Caco-2 (cell line): Measurements from ENCODE around the gene ZNF436. TPM values are rescaled to one million over a fixed set of nuclear protein-coding genes. Genes with fewer than 3 reads are reported as not detected.

Source experiments
- BruUV-seq: library from RNA; stranded (reverse); fragments of 400-500 nt; replicated peaks from 2 replicates; lab custom pipeline; 2021; lab: Mats Ljungman, UMichigan
- CTCF ChIA-PET: fragments of 300-600 bp; sonication (Branson Sonifier 250); formaldehyde crosslinking; loops from one replicate; lab custom pipeline; 2022; ENCODE audit warnings: antibody characterized with exemption; lab: Charles Lee
- POLR2A ChIA-PET: fragments of 300-600 bp; sonication (Branson Sonifier 250); formaldehyde crosslinking; loops from one replicate; lab custom pipeline; 2022; ENCODE audit warnings: antibody characterized with exemption; lab: Charles Lee
- DNase-seq, 2 experiments: peaks; one replicate each; pipeline versions ENCODE4 v3.0.0 to v3.0.0-alpha.2; 2020 to 2022
- H3K27me3 ChIP-seq: replicated peaks from 2 replicates; pipeline ENCODE4 v1.6.0; 2011; ENCODE audit warnings: low read length; ENCODE audit not compliant: control insufficient read depth, insufficient read depth
- H3K36me3 ChIP-seq: 2 replicates; pipeline ENCODE4 v1.5.1; 2011; ENCODE audit warnings: low read length; ENCODE audit not compliant: control insufficient read depth, insufficient read depth
- H3K4me1 ChIP-seq: fragments of 250-450 bp; sonication (Bioruptor Pico); 2 replicates; pipeline ENCODE4 v1.5.1; 2020; ENCODE audit warnings: mild to moderate bottlenecking
- H3K4me3 ChIP-seq: 2 replicates; pipeline ENCODE4 v1.5.1; 2011; ENCODE audit warnings: low read depth, mild to moderate bottlenecking, control low read depth, low read length
- H3K9me3 ChIP-seq: fragments of 250-450 bp; sonication (Bioruptor Pico); 2 replicates; pipeline ENCODE4 v1.5.1; 2020; ENCODE audit warnings: mild to moderate bottlenecking, moderate library complexity
- H3K27ac Mint-ChIP-seq: one replicate; pipeline ENCODE4 v1.8.0; 2022; ENCODE audit warnings: mixed read lengths; ENCODE audit not compliant: unreplicated experiment
- H3K27me3 Mint-ChIP-seq: one replicate; pipeline ENCODE4 v1.8.0; 2022; ENCODE audit warnings: mixed read lengths; ENCODE audit not compliant: insufficient read depth, unreplicated experiment
- H3K36me3 Mint-ChIP-seq: one replicate; pipeline ENCODE4 v1.8.0; 2022; ENCODE audit warnings: mild to moderate bottlenecking, mixed read lengths; ENCODE audit not compliant: insufficient read depth, unreplicated experiment
- H3K4me1 Mint-ChIP-seq: one replicate; pipeline ENCODE4 v1.8.0; 2022; ENCODE audit warnings: low read depth, mixed read lengths; ENCODE audit not compliant: unreplicated experiment
- H3K4me3 Mint-ChIP-seq: one replicate; pipeline ENCODE4 v1.8.0; 2022; ENCODE audit warnings: mild to moderate bottlenecking, moderate library complexity, mixed read lengths; ENCODE audit not compliant: unreplicated experiment
- H3K9me3 Mint-ChIP-seq: one replicate; pipeline ENCODE4 v1.8.0; 2022; ENCODE audit warnings: mixed read lengths; ENCODE audit not compliant: unreplicated experiment
- intact Hi-C: fragments of 100-400 bp; cut with micrococcal nuclease; formaldehyde crosslinking; loops from one replicate; pipeline ENCODE4 v1.10.0; 2022; ENCODE audit not compliant: unreplicated experiment
- total RNA-seq: library from RNA; stranded (reverse); gene quantifications from 2 replicates; pipeline ENCODE4 v1.2.3, GENCODE V29; 2022
- TF ChIP-seq, protein P1 (sequence below), 2 experiments: fragments of 200-600 bp in 1 of 2; IDR thresholded peaks; 1 replicate in 1 of 2; 2 replicates in 1 of 2; pipeline versions ENCODE4 v1.5.1 to v1.8.0; 2011 to 2022; ENCODE audit warnings: antibody characterized with exemption in 1 of 2, control low read depth in 1 of 2, inconsistent platforms in 1 of 2, low read depth in 1 of 2, low read length in 1 of 2, mild to moderate bottlenecking in 1 of 2, moderate library complexity in 1 of 2; ENCODE audit not compliant: insufficient read depth in 1 of 2, severe bottlenecking in 1 of 2, unreplicated experiment in 1 of 2

ZNF436 gene
- total RNA-seq, 1 experiment from 2014 or later: 6.1 TPM

DNA sequence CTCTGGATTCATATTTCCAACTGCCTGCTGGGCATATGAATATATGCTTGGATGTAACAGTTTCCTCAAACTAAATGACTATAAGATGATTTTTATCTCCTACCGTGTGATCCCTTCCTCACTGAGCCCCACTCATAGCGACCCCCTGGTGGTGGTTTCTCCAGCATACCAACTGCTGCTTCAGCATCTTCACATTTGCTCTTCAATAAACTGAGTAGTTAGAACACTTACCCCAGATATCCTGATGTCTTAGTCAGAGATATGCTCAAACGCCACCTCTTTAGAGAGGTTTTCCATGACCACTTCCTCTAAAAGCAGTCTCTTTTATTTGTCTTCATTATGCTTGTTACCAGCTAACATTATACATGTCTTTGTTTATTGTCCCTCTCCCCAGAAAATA lies 15.4 kb downstream of the ZNF436 start:
- no peak overlapping the region for H3K4me3 Mint-ChIP-seq
- TF ChIP-seq, protein P1, sequence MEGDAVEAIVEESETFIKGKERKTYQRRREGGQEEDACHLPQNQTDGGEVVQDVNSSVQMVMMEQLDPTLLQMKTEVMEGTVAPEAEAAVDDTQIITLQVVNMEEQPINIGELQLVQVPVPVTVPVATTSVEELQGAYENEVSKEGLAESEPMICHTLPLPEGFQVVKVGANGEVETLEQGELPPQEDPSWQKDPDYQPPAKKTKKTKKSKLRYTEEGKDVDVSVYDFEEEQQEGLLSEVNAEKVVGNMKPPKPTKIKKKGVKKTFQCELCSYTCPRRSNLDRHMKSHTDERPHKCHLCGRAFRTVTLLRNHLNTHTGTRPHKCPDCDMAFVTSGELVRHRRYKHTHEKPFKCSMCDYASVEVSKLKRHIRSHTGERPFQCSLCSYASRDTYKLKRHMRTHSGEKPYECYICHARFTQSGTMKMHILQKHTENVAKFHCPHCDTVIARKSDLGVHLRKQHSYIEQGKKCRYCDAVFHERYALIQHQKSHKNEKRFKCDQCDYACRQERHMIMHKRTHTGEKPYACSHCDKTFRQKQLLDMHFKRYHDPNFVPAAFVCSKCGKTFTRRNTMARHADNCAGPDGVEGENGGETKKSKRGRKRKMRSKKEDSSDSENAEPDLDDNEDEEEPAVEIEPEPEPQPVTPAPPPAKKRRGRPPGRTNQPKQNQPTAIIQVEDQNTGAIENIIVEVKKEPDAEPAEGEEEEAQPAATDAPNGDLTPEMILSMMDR (IDR thresholded peaks at IDR 0.05; ENCODE audit: insufficient read depth in 1 of 2, low read depth in 1 of 2, low read length in 1 of 2, severe bottlenecking in 1 of 2, unreplicated experiment in 1 of 2): peak in 1 of 2 experiments; percentile 15
- no peaks in the 10 kb centered on the region for H3K4me1 ChIP-seq
- no peak for DNase-seq
- H3K9me3 Mint-ChIP-seq: no peaks in the 10 kb centered on the region
- H3K27ac Mint-ChIP-seq: no peak overlapping the region
- no peaks in the 10 kb centered on the region for H3K4me1 Mint-ChIP-seq
- no peaks in the 10 kb centered on the region for H3K36me3 ChIP-seq
- ChIA-PET POLR2A (no interaction called here), CTCF (no interaction called here)
- no peak overlapping the region for H3K4me3 ChIP-seq
- H3K27me3 ChIP-seq: no peaks in the 10 kb centered on the region
- no peaks in the 10 kb centered on the region for H3K9me3 ChIP-seq
- H3K27me3 Mint-ChIP-seq: no peaks in the 10 kb centered on the region
- H3K36me3 Mint-ChIP-seq: peaks cover 6% of the 10 kb centered on the region
- no TSS peak for BruUV-seq
- intact Hi-C loops: no loop called here

DNA sequence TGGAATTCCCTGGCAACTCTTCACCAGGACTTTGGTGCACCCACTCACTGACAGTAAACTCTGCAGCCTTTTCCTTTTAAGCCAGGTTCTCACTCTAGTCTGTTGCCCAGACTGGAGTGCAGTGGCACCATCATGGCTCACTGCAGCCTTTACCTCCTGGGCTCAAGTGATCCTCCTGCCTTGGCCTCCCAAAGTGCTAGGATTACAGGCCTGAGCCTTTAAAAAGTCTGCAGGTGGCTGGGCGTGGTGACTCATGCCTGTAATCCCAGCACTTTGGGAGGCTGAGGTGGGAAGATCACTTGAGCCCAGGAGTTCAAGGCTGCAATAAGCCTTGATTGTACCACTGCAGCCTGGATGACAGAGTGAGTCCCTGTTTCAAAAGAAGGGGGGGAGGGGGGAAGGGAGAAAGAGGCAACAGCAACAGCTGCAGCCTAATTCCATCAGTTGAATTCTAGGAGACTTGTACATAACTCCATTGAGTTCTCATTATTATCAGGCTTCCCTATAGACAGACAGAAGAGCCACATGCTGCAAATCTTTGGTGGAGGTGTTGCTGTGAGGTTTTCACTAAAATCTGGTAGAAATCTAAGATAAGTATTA lies 17.4 kb downstream of the ZNF436 start:
- H3K27me3 ChIP-seq: no peaks in the 10 kb centered on the region
- DNase-seq: no peak
- H3K27me3 Mint-ChIP-seq: no peaks in the 10 kb centered on the region
- H3K4me1 ChIP-seq: no peaks in the 10 kb centered on the region
- no peak overlapping the region for H3K4me3 Mint-ChIP-seq
- H3K9me3 ChIP-seq: no peaks in the 10 kb centered on the region
- H3K9me3 Mint-ChIP-seq: no peaks in the 10 kb centered on the region
- ChIA-PET POLR2A (no interaction called here), CTCF (no interaction called here)
- H3K4me3 ChIP-seq: no peak overlapping the region
- TF ChIP-seq, protein P1 (IDR thresholded peaks at IDR 0.05; ENCODE audit: insufficient read depth in 1 of 2, low read depth in 1 of 2, low read length in 1 of 2, severe bottlenecking in 1 of 2, unreplicated experiment in 1 of 2): no peak
- intact Hi-C loops: no loop called here
- no peak overlapping the region for H3K27ac Mint-ChIP-seq
- H3K36me3 Mint-ChIP-seq: no peaks in the 10 kb centered on the region
- no TSS peak for BruUV-seq
- no peaks in the 10 kb centered on the region for H3K36me3 ChIP-seq
- H3K4me1 Mint-ChIP-seq: no peaks in the 10 kb centered on the region

DNA sequence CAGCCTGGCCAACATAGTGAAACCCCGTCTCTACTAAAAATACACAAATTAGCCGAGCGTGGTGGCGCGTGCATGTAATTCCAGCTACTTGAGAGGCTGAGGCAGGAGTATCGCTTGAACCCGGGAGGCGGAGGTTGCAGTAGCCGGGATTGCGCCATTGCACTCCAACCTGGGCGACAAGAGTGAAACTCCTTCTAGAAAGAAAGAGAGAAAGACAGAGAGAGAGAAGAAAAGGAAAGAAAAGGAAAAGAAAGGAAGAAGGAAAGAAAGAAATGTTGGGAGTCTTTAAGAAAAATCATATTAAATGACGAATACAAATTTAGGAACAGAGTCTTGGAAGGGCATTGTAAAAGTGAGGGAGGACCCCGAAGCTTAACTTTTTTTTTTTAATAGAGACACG lies 23.7 kb downstream of the ZNF436 start:
- no peak overlapping the region for H3K4me3 ChIP-seq
- H3K27me3 ChIP-seq: no peaks in the 10 kb centered on the region
- H3K9me3 ChIP-seq: no peaks in the 10 kb centered on the region
- no peaks in the 10 kb centered on the region for H3K9me3 Mint-ChIP-seq
- H3K4me1 ChIP-seq: peaks cover 13% of the 10 kb centered on the region
- no peaks in the 10 kb centered on the region for H3K36me3 ChIP-seq
- ChIA-PET CTCF (no interaction called here), POLR2A (no interaction called here)
- DNase-seq: no peak
- BruUV-seq: no TSS peak
- no peaks in the 10 kb centered on the region for H3K27me3 Mint-ChIP-seq
- H3K36me3 Mint-ChIP-seq: peaks cover 24% of the 10 kb centered on the region
- intact Hi-C loops: loop anchor here (10.0 kb wide), 2 partner anchors 59 to 189 kb away; partner anchors contain the start of gene E2F2
- peak overlapping the region; percentile 98 for H3K27ac Mint-ChIP-seq
- TF ChIP-seq, protein P1 (IDR thresholded peaks at IDR 0.05; ENCODE audit: insufficient read depth in 1 of 2, low read depth in 1 of 2, low read length in 1 of 2, severe bottlenecking in 1 of 2, unreplicated experiment in 1 of 2): no peak
- peak overlapping the region; percentile 22 for H3K4me3 Mint-ChIP-seq
- H3K4me1 Mint-ChIP-seq: peaks cover 17% of the 10 kb centered on the region
